GM21528 (cell line): ENCODE measurements around the gene SERTAD2.

Experiments used
- ATAC-seq: cut with Tn5 transposase; IDR thresholded peaks from one replicate; pipeline ENCODE4 v1.9.1; 2021; ENCODE audit warnings: mild to moderate bottlenecking, moderate library complexity; ENCODE audit not compliant: unreplicated experiment, low FRiP score

SERTAD2 gene

GRCh38 chr2:64630752-64631151, 23.0 kb downstream of the SERTAD2 start:
- ATAC-seq: no peak

DNA sequence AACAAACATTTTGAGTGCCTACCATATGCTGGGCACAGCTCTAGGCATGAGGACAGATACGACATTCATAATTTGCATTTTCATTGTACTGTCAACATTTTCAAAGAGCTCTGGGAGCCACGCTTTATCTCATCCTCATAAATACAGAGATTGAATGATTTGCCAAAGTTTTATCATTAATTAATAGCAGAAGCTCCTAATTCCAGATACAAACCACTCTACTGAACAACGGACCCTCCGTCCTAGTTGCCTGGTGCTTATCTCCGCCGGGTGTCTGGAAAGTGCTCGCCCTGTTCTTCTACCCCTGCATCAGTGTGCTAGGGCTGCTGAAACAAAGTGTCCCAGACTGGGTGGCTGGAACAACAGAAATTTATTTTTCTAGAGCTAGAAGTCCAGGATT, 23.8 kb downstream of the SERTAD2 start:
- no peak for ATAC-seq

- ATAC-seq: no peak
These were observed 24.4 kb downstream of the SERTAD2 start for GRCh38 chr2:64629329-64629781.

DNA sequence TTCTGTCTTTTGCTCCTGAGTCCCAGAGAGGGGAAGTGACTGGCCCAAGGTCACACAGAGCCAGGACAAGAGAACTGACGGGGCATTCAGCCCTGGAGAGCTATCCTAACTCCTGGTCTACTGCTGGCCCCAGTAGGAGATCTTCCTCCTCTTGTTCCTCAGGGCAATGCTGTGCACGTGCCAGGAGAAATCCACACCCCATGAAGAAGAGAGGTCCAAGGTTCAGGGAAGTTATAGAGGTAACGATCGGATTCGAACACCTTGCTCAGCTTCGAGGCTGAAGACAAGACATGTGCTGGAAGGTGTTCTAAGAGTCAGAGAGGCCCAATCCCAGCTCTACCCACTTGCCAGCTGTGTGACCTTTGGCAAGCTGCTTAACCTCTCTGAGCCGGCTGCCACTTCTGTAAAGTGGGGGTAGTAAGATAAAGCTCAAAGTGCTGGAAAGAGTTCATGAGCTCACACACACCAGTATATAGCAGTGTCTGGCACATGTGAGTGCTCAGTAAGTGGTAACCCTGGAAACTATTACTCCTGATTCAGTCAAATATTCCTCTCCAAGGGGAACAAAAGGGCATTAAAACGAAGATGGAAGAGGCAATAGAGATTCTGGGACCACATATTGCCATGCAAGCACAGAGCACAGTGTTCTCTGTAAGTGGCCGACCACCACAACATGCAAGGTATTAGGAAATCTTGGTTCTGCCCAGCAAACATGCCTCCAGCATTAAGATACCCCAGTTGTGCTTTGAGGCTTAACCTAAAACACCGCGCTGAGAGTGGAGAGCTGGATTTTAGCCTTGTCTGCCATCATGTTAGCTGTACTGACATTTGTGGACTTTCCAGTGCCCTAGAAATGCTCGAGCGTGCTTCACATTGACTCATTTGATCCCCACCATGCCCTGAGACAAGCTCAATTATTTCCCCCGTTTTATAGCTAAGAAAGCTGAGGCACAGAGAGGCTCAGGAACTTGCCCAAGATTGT, 25.6 kb downstream of the SERTAD2 start:
- ATAC-seq: no peak

DNA sequence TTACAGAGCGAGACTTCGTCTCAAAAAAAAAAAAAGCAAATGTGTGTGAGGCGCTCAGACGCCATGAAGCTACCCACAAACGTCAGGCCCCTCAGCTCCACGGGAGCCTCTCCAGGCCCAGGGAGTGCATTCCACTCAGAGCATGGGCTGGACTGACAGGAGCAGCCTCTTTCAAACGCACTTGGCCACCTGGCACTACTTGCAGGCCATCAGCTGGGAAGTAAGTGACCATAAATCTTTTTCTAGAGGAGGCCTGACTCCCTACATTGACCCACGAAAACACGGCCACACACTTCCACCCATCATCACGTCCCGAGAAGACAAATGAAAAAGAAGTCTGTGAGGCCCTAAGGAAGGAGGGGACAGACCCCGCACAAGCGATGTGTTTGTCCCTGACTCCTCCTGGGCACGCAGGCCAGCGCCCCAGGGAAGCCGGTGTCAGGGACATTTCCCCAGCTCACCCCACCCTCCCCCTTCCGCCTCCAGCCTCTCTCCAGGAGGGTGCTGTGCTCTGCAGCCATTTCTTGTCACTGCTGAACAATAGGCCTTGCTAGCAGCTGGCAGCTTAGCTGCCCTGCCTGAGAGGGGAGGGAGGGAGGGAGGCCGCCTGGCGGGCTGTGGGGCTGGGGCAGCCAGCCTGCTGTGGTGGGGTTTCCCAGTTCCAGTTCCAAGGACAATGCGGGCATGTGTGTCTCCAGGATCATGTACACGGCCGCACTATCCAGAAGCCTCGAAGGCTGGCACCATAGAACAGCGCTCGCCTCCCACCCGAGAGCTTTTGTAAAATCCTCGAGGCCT, 26.6 kb downstream of the SERTAD2 start:
- no peak for ATAC-seq

GRCh38 chr2:64626146-64626809, 27.4 kb downstream of the SERTAD2 start:
- no peak for ATAC-seq

DNA sequence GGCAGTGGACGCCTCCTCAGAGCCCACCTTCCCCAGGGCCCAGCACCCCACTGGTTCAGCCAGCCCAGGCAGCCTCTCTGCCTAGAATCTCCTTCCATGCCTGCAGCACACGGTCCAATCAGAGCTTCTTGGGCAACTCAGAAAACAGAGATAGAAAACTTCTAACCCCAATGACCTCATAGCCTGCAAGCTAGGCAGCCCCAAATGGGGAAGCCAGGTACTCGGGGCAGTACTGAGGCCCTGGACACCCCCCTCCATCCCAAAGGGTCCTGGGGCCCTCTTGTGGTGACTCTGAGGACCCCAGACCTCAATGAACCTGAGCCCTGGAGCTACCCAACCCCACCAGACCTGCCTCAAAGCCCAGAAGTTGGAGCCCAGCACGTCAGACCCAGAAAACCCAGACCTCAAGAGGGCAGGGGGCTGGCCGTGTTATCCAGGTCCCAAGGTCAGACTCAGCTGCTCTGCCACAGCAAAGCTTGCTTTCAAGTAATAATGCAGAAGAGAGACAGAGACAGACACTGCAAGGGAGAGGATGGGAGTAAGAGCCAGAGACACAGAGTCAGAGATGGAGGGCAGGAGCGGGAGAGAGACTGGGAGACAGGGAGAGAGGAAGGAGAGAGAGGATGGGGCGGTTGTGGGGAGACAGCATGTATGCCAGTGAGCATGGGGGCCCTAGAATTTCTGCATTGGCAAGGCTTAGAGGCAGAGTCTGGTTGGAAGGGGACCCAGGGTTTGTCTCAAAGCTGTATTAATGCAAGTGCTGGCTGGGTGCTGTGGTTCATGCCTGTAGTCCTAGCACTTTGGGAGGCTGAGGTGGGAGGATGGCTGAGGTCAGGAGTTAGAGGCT, 28.2 kb downstream of the SERTAD2 start:
- ATAC-seq: no peak

DNA sequence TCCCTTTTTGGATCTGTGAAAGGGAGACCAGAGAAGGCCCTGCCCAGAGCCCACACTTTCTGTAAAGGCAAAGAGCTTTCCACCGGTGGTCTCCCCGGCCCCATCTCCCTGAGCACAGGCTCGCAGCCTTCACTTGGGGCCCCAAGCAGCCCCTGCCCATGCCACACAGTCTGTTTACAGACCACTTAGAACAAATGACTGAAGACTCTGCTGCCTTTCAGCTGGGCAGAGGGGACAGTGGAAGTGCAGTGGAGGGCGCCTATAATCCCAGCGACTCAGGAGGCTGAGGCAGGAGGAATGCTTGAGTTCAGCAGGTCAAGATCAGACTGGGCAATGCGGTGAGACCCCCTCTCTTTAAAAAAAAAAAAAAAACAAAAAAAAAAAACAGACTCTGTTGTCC, 28.9 kb downstream of the SERTAD2 start:
- ATAC-seq: no peak

- no peak for ATAC-seq
These were observed 29.6 kb downstream of the SERTAD2 start for GRCh38 chr2:64624108-64624610.

GRCh38 chr2:64623242-64623850, 30.4 kb downstream of the SERTAD2 start:
- no peak for ATAC-seq

- ATAC-seq: no peak
These were observed 31.1 kb downstream of the SERTAD2 start for GRCh38 chr2:64622443-64623241.

- no peak for ATAC-seq
These were observed 33.1 kb downstream of the SERTAD2 start for GRCh38 chr2:64620661-64621060.

- ATAC-seq: no peak
These were observed 36.0 kb downstream of the SERTAD2 start for GRCh38 chr2:64617631-64618151.

- ATAC-seq: no peak
These were observed 37.7 kb downstream of the SERTAD2 start for GRCh38 chr2:64615844-64616536.

GRCh38 chr2:64615192-64615763, 38.4 kb downstream of the SERTAD2 start:
- ATAC-seq: no peak

GRCh38 chr2:64613276-64613675, 40.4 kb downstream of the SERTAD2 start:
- ATAC-seq: no peak

- no peak for ATAC-seq
These were observed 41.0 kb downstream of the SERTAD2 start for GRCh38 chr2:64612575-64613195.
